ENCODE measurements around the gene SLIT3.

SLIT3 gene

GRCh38 chr5:168781941-168782571, 518.9 kb downstream of the SLIT3 start:
- TF ChIP-seq CTCF (IDR thresholded peaks at IDR 0.05; ENCODE audit: insufficient read depth, low read length, poor library complexity, severe bottlenecking) = no peak
- no peak for TF ChIP-seq EZH2phosphoT487 (conservative IDR thresholded peaks at IDR 0.05; ENCODE audit: low read length)
- no peaks in the 10 kb centered on the region for H4K20me1 ChIP-seq (ENCODE audit: low read depth, low read length)
- H3K4me3 ChIP-seq (ENCODE audit: insufficient read depth, low read length, poor library complexity, severe bottlenecking) = no peak overlapping the region
- H3K9me2 ChIP-seq (replicated peaks; ENCODE audit: insufficient read depth, low read length) = no peaks in the 10 kb centered on the region
- no peak overlapping the region for H2AFZ ChIP-seq (ENCODE audit: low read depth, low read length, severe bottlenecking)
- H3K9me3 ChIP-seq (ENCODE audit: insufficient read depth, low read length) = no peaks in the 10 kb centered on the region
- H3K4me2 ChIP-seq (ENCODE audit: low read depth, low read length, poor library complexity, severe bottlenecking) = no peak overlapping the region
- H3K27ac ChIP-seq (ENCODE audit: low read depth, low read length) = no peak overlapping the region
- H3K9ac ChIP-seq (ENCODE audit: low read length) = no peak overlapping the region
- H3K27me3 ChIP-seq (ENCODE audit: low read length) = no peaks in the 10 kb centered on the region
- H3F3A ChIP-seq (ENCODE audit: insufficient read depth) = no peaks in the 10 kb centered on the region
- no peaks in the 10 kb centered on the region for H3K36me3 ChIP-seq (ENCODE audit: low read length)
- no peaks in the 10 kb centered on the region for H3K79me2 ChIP-seq (ENCODE audit: insufficient read depth, low read length)

GRCh38 chr5:168780888-168781287, 520.1 kb downstream of the SLIT3 start:
- Histone ChIP-seq H3F3A (ENCODE audit: insufficient read depth) (no peaks in the 10 kb centered on the region), H3K79me2 (ENCODE audit: insufficient read depth, low read length) (no peaks in the 10 kb centered on the region), H3K9me3 (ENCODE audit: insufficient read depth, low read length) (no peaks in the 10 kb centered on the region), H4K20me1 (ENCODE audit: low read depth, low read length) (no peaks in the 10 kb centered on the region), H3K27me3 (ENCODE audit: low read length) (no peaks in the 10 kb centered on the region), H3K9me2 (replicated peaks; ENCODE audit: insufficient read depth, low read length) (no peaks in the 10 kb centered on the region), H3K4me3 (ENCODE audit: insufficient read depth, low read length, poor library complexity, severe bottlenecking) (no peak overlapping the region), H3K27ac (ENCODE audit: low read depth, low read length) (no peak overlapping the region), H3K36me3 (ENCODE audit: low read length) (no peaks in the 10 kb centered on the region), H3K4me2 (ENCODE audit: low read depth, low read length, poor library complexity, severe bottlenecking) (no peak overlapping the region), H2AFZ (ENCODE audit: low read depth, low read length, severe bottlenecking) (no peak overlapping the region), H3K9ac (ENCODE audit: low read length) (no peak overlapping the region)
- TF ChIP-seq EZH2phosphoT487 (conservative IDR thresholded peaks at IDR 0.05; ENCODE audit: low read length) (no peak), CTCF (IDR thresholded peaks at IDR 0.05; ENCODE audit: insufficient read depth, low read length, poor library complexity, severe bottlenecking) (no peak)

- no peaks in the 10 kb centered on the region for H3K79me2 ChIP-seq (ENCODE audit: insufficient read depth, low read length)
- no peak overlapping the region for H3K9ac ChIP-seq (ENCODE audit: low read length)
- TF ChIP-seq EZH2phosphoT487 (conservative IDR thresholded peaks at IDR 0.05; ENCODE audit: low read length) (no peak), CTCF (IDR thresholded peaks at IDR 0.05; ENCODE audit: insufficient read depth, low read length, poor library complexity, severe bottlenecking) (no peak)
- no peak overlapping the region for H3K4me2 ChIP-seq (ENCODE audit: low read depth, low read length, poor library complexity, severe bottlenecking)
- H3K27me3 ChIP-seq (ENCODE audit: low read length) = no peaks in the 10 kb centered on the region
- H2AFZ ChIP-seq (ENCODE audit: low read depth, low read length, severe bottlenecking) = no peak overlapping the region
- no peaks in the 10 kb centered on the region for H3K9me3 ChIP-seq (ENCODE audit: insufficient read depth, low read length)
- no peaks in the 10 kb centered on the region for H4K20me1 ChIP-seq (ENCODE audit: low read depth, low read length)
- H3K9me2 ChIP-seq (replicated peaks; ENCODE audit: insufficient read depth, low read length) = no peaks in the 10 kb centered on the region
- no peaks in the 10 kb centered on the region for H3F3A ChIP-seq (ENCODE audit: insufficient read depth)
- H3K36me3 ChIP-seq (ENCODE audit: low read length) = no peaks in the 10 kb centered on the region
- no peak overlapping the region for H3K27ac ChIP-seq (ENCODE audit: low read depth, low read length)
- no peak overlapping the region for H3K4me3 ChIP-seq (ENCODE audit: insufficient read depth, low read length, poor library complexity, severe bottlenecking)
Measured at GRCh38 chr5:168779333-168779732, 521.6 kb downstream of the SLIT3 start.

All from SU-DHL-6 (cell line).